K562 (cell line): ENCODE measurements around the gene C10orf105. TPM values are rescaled to one million over a fixed set of nuclear protein-coding genes. Genes with fewer than 3 reads are reported as not detected.

Experiments
- HNRNPH1 ChIP-seq: fragments of 200-400 bp; formaldehyde crosslinking; optimal IDR thresholded peaks from 2 replicates; pipeline ENCODE3; 2017; ENCODE audit warnings: low read depth, mild to moderate bottlenecking, low read length, moderate library complexity
- MTA1 ChIP-seq: fragments of 450-650 bp; IDR thresholded peaks from 2 replicates; pipeline ENCODE4 v1.6.1; 2017; ENCODE audit warnings: borderline replicate concordance
- PPARD ChIP-seq: fragments of 250-450 bp; sonication (Bioruptor Pico); IDR thresholded peaks from 2 replicates; pipeline ENCODE4 v1.8.0; 2022; ENCODE audit warnings: inconsistent platforms, mild to moderate bottlenecking, moderate library complexity
- SMAD4 ChIP-seq: fragments of 250-450 bp; sonication (Bioruptor Pico); conservative IDR thresholded peaks from 2 replicates; pipeline ENCODE4 v1.8.0; 2021; ENCODE audit warnings: inconsistent platforms, mild to moderate bottlenecking, moderate library complexity
- TCF7 ChIP-seq: sonication (generic); IDR thresholded peaks from 2 replicates; pipeline ENCODE4 v1.6.1; 2016; ENCODE audit warnings: antibody characterized with exemption, borderline replicate concordance
- polyA plus RNA-seq, 8 experiments: library from polyadenylated mRNA; depleted of rRNA in 4 of 8; stranded (reverse) in 5 of 8; unstranded in 3 of 8; fragments of >200 nt; fragmentation: Nextera tagmentation in 2 of 8; fragmentation: Illumina TruSeq in 1 of 8; extraction: Ambion mirVana in 2 of 8; extraction: Trizol in 1 of 8; gene quantifications; 2 replicates each; pipeline versions ENCODE4 v1.2.1 to v1.2.3, GENCODE V29; 2011 to 2014; ENCODE audit warnings: inconsistent platforms in 1 of 8, missing spikeins in 1 of 8
- total RNA-seq, 7 experiments: library from RNA; depleted of rRNA in 6 of 7; stranded (reverse); fragments of >200 nt in 6 of 7; fragmentation: Illumina TruSeq in 2 of 7; extraction: Trizol in 2 of 7; gene quantifications; 2 replicates each; pipeline versions ENCODE4 v1.2.1 to v1.2.3, GENCODE V29; 2011 to 2021; ENCODE audit warnings: low replicate concordance in 1 of 7
- TF ChIP-seq, protein P1 (sequence below), 2 experiments: fragments of 450-650 bp; IDR thresholded peaks; 2 replicates each; pipeline ENCODE4 v1.6.1; 2018; ENCODE audit warnings: mild to moderate bottlenecking in 2 of 2, low read depth in 1 of 2; ENCODE audit not compliant: partially characterized antibody in 2 of 2
- TF ChIP-seq, protein P2 (sequence below): fragments of 450-650 bp; IDR thresholded peaks from 2 replicates; pipeline ENCODE4 v1.7.0; 2016; ENCODE audit warnings: borderline replicate concordance
- TF ChIP-seq, protein P3 (sequence below): fragments of 200-600 bp; sonication (generic); IDR thresholded peaks from one replicate; pipeline ENCODE4 v1.6.1; 2012; ENCODE audit warnings: mild to moderate bottlenecking, low read depth, low read length, inconsistent platforms

C10orf105 gene
- total and polyA plus RNA-seq, 9 of the 15 experiments (the other 6 are each of a cell fraction or from before 2014, with no cell fraction given): 0.03 to 0.25 (median 0.04) TPM; not detected in 3

DNA sequence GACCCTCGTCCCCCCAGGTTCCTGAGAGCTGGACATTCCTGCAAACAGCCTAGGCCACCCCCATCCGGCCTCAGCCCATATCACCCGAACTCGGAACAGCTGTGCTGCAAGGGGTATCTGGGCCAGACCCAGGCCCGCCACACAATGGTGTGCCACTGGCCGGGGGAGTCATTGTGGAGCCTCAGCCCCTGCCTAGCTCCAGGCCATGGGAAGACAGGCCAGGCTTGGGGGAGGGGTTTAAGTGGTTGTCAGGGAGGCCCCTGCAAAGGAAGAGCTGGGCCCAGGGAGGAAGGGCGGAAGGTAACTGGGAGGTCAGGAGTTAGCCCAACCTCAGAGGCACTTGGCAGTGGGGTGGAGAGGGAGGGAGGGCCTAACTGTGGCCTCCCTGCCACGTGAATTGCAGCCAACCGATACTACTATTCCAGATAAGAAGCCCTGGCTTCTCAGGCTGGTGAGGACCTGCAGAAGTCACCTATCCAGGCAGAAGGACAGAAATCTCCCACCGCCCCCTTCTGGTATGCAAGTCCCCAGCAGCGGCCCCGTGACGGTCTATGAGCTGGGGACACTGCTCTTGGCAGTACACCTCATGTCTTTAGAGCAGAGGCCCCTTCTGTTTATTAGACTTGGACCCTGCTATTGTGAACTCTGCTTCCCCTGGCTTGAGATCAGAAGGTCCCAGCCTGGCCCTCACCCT is 26.9 kb upstream of the C10orf105 start (continued):
- TF ChIP-seq, protein P1, sequence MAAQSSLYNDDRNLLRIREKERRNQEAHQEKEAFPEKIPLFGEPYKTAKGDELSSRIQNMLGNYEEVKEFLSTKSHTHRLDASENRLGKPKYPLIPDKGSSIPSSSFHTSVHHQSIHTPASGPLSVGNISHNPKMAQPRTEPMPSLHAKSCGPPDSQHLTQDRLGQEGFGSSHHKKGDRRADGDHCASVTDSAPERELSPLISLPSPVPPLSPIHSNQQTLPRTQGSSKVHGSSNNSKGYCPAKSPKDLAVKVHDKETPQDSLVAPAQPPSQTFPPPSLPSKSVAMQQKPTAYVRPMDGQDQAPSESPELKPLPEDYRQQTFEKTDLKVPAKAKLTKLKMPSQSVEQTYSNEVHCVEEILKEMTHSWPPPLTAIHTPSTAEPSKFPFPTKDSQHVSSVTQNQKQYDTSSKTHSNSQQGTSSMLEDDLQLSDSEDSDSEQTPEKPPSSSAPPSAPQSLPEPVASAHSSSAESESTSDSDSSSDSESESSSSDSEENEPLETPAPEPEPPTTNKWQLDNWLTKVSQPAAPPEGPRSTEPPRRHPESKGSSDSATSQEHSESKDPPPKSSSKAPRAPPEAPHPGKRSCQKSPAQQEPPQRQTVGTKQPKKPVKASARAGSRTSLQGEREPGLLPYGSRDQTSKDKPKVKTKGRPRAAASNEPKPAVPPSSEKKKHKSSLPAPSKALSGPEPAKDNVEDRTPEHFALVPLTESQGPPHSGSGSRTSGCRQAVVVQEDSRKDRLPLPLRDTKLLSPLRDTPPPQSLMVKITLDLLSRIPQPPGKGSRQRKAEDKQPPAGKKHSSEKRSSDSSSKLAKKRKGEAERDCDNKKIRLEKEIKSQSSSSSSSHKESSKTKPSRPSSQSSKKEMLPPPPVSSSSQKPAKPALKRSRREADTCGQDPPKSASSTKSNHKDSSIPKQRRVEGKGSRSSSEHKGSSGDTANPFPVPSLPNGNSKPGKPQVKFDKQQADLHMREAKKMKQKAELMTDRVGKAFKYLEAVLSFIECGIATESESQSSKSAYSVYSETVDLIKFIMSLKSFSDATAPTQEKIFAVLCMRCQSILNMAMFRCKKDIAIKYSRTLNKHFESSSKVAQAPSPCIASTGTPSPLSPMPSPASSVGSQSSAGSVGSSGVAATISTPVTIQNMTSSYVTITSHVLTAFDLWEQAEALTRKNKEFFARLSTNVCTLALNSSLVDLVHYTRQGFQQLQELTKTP (IDR thresholded peaks at IDR 0.05; ENCODE audit: low read depth in 1 of 2, partially characterized antibody in 2 of 2): peak in 1 of 2 experiments; percentile 63
- TF ChIP-seq, protein P2, sequence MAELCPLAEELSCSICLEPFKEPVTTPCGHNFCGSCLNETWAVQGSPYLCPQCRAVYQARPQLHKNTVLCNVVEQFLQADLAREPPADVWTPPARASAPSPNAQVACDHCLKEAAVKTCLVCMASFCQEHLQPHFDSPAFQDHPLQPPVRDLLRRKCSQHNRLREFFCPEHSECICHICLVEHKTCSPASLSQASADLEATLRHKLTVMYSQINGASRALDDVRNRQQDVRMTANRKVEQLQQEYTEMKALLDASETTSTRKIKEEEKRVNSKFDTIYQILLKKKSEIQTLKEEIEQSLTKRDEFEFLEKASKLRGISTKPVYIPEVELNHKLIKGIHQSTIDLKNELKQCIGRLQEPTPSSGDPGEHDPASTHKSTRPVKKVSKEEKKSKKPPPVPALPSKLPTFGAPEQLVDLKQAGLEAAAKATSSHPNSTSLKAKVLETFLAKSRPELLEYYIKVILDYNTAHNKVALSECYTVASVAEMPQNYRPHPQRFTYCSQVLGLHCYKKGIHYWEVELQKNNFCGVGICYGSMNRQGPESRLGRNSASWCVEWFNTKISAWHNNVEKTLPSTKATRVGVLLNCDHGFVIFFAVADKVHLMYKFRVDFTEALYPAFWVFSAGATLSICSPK: no peak
- TF ChIP-seq HNRNPH1 (no peak), PPARD (no peak), SMAD4 (CRISPR knock-in tag) (peak; percentile 86), TCF7 (peak; percentile 82; the same call in 1 of the 2 replicates), MTA1 (peak; percentile 64; the same call in 1 of the 2 replicates)
- TF ChIP-seq, protein P3, sequence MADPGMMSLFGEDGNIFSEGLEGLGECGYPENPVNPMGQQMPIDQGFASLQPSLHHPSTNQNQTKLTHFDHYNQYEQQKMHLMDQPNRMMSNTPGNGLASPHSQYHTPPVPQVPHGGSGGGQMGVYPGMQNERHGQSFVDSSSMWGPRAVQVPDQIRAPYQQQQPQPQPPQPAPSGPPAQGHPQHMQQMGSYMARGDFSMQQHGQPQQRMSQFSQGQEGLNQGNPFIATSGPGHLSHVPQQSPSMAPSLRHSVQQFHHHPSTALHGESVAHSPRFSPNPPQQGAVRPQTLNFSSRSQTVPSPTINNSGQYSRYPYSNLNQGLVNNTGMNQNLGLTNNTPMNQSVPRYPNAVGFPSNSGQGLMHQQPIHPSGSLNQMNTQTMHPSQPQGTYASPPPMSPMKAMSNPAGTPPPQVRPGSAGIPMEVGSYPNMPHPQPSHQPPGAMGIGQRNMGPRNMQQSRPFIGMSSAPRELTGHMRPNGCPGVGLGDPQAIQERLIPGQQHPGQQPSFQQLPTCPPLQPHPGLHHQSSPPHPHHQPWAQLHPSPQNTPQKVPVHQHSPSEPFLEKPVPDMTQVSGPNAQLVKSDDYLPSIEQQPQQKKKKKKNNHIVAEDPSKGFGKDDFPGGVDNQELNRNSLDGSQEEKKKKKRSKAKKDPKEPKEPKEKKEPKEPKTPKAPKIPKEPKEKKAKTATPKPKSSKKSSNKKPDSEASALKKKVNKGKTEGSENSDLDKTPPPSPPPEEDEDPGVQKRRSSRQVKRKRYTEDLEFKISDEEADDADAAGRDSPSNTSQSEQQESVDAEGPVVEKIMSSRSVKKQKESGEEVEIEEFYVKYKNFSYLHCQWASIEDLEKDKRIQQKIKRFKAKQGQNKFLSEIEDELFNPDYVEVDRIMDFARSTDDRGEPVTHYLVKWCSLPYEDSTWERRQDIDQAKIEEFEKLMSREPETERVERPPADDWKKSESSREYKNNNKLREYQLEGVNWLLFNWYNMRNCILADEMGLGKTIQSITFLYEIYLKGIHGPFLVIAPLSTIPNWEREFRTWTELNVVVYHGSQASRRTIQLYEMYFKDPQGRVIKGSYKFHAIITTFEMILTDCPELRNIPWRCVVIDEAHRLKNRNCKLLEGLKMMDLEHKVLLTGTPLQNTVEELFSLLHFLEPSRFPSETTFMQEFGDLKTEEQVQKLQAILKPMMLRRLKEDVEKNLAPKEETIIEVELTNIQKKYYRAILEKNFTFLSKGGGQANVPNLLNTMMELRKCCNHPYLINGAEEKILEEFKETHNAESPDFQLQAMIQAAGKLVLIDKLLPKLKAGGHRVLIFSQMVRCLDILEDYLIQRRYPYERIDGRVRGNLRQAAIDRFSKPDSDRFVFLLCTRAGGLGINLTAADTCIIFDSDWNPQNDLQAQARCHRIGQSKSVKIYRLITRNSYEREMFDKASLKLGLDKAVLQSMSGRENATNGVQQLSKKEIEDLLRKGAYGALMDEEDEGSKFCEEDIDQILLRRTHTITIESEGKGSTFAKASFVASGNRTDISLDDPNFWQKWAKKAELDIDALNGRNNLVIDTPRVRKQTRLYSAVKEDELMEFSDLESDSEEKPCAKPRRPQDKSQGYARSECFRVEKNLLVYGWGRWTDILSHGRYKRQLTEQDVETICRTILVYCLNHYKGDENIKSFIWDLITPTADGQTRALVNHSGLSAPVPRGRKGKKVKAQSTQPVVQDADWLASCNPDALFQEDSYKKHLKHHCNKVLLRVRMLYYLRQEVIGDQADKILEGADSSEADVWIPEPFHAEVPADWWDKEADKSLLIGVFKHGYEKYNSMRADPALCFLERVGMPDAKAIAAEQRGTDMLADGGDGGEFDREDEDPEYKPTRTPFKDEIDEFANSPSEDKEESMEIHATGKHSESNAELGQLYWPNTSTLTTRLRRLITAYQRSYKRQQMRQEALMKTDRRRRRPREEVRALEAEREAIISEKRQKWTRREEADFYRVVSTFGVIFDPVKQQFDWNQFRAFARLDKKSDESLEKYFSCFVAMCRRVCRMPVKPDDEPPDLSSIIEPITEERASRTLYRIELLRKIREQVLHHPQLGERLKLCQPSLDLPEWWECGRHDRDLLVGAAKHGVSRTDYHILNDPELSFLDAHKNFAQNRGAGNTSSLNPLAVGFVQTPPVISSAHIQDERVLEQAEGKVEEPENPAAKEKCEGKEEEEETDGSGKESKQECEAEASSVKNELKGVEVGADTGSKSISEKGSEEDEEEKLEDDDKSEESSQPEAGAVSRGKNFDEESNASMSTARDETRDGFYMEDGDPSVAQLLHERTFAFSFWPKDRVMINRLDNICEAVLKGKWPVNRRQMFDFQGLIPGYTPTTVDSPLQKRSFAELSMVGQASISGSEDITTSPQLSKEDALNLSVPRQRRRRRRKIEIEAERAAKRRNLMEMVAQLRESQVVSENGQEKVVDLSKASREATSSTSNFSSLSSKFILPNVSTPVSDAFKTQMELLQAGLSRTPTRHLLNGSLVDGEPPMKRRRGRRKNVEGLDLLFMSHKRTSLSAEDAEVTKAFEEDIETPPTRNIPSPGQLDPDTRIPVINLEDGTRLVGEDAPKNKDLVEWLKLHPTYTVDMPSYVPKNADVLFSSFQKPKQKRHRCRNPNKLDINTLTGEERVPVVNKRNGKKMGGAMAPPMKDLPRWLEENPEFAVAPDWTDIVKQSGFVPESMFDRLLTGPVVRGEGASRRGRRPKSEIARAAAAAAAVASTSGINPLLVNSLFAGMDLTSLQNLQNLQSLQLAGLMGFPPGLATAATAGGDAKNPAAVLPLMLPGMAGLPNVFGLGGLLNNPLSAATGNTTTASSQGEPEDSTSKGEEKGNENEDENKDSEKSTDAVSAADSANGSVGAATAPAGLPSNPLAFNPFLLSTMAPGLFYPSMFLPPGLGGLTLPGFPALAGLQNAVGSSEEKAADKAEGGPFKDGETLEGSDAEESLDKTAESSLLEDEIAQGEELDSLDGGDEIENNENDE: no peak
